MM.1S (cell line): ENCODE data around the gene IFRD2.
"Not testable (repeated sequence)": the region's sequence is repeated elsewhere in the genome, so short reads cannot be mapped to it uniquely, and the experiment has no call there.

Experiments used
- DNase-seq: peaks from one replicate; pipeline ENCODE4 v3.0.0-alpha.2; 2015
- H2AFZ ChIP-seq: fragments of 300-600 bp; sonication (generic); 2 replicates; pipeline ENCODE4 v1.6.0; 2016; ENCODE audit warnings: antibody characterized with exemption, low read length
- H3F3A ChIP-seq: fragments of 300-600 bp; sonication (generic); 2 replicates; pipeline ENCODE4 v1.6.1; 2016; ENCODE audit warnings: mild to moderate bottlenecking, antibody characterized with exemption, low read length, moderate library complexity, mixed read lengths; ENCODE audit not compliant: insufficient read depth
- H3K27ac ChIP-seq: fragments of 300-600 bp; sonication (generic); 2 replicates; pipeline ENCODE4 v1.5.1; 2016; ENCODE audit warnings: mild to moderate bottlenecking, low read length
- H3K27me3 ChIP-seq: fragments of 300-600 bp; sonication (generic); replicated peaks from 2 replicates; pipeline ENCODE4 v1.6.0; 2016; ENCODE audit warnings: low read length; ENCODE audit not compliant: insufficient read depth
- H3K36me3 ChIP-seq: fragments of 300-600 bp; sonication (generic); replicated peaks from 2 replicates; pipeline ENCODE4 v1.6.1; 2016; ENCODE audit warnings: mild to moderate bottlenecking, low read length, mixed read lengths; ENCODE audit not compliant: insufficient read depth
- H3K4me1 ChIP-seq: fragments of 300-600 bp; sonication (generic); 2 replicates; pipeline ENCODE4 v1.6.1; 2016; ENCODE audit warnings: low read length, mixed read lengths
- H3K4me2 ChIP-seq: fragments of 300-600 bp; sonication (generic); 2 replicates; pipeline ENCODE4 v1.6.0; 2016; ENCODE audit warnings: low read depth, low read length
- H3K4me3 ChIP-seq: fragments of 300-600 bp; sonication (generic); 2 replicates; pipeline ENCODE4 v1.5.1; 2016; ENCODE audit warnings: low read length, mixed read lengths
- H3K79me2 ChIP-seq: fragments of 300-600 bp; sonication (generic); 2 replicates; pipeline ENCODE4 v1.6.1; 2016; ENCODE audit warnings: mixed run types, low read length, mixed read lengths
- H3K9ac ChIP-seq: fragments of 300-600 bp; sonication (generic); 2 replicates; pipeline ENCODE4 v1.6.1; 2016; ENCODE audit warnings: low read length, mixed read lengths
- H3K9me2 ChIP-seq: fragments of 300-600 bp; sonication (generic); replicated peaks from 2 replicates; pipeline ENCODE4 v1.6.1; 2016; ENCODE audit warnings: mild to moderate bottlenecking, low read length, mixed read lengths; ENCODE audit not compliant: insufficient read depth
- H3K9me3 ChIP-seq: fragments of 300-600 bp; sonication (generic); replicated peaks from 2 replicates; pipeline ENCODE4 v1.6.1; 2016; ENCODE audit warnings: mild to moderate bottlenecking, low read length, mixed read lengths; ENCODE audit not compliant: insufficient read depth
- H4K20me1 ChIP-seq: fragments of 300-600 bp; sonication (generic); 2 replicates; pipeline ENCODE4 v1.6.1; 2016; ENCODE audit warnings: mild to moderate bottlenecking, low read length, moderate library complexity, mixed read lengths; ENCODE audit not compliant: insufficient read depth
- EZH2 ChIP-seq: fragments of 300-600 bp; sonication (generic); optimal IDR thresholded peaks from 2 replicates; pipeline ENCODE3; 2017; ENCODE audit warnings: low read depth, mild to moderate bottlenecking, antibody characterized with exemption, low read length, mixed read lengths
- EZH2phosphoT487 ChIP-seq: fragments of 300-600 bp; sonication (generic); IDR thresholded peaks from 2 replicates; pipeline ENCODE4 v1.6.1; 2018; ENCODE audit warnings: antibody characterized with exemption, low read length
- TF ChIP-seq, protein P1 (sequence below): fragments of 300-600 bp; sonication (generic); IDR thresholded peaks from 2 replicates; pipeline ENCODE4 v1.5.1; 2016; ENCODE audit warnings: antibody characterized with exemption, low read length, mixed read lengths

The IFRD2 gene

DNA sequence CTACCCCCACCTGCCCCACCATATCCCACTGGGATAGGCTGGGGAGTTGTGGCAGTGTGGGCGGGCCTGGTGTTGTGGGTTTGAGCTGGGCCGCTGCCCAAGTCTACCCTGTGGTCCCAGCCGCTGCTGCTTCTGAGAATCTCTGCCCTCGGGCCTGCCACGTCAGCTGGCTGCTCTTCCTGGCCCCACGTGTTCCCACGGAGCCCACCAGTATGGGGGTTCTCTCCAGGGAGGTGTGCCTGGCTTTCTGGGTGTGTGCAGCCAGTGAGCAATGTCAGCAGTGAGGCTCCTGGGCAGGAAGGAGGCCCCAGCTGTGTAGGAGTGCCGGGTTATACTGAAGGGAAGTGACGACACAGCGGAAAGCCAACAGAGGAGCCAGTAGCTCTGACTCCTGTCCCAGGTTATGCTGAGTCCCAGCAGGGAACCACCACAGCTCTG lies 45.7 kb downstream of the IFRD2 start:
- Histone ChIP-seq H3K4me2 (peak overlapping the region; percentile 74), H3K9me2 (no peaks in the 10 kb centered on the region), H2AFZ (peak overlapping the region; percentile 12), H3K27ac (peak overlapping the region; percentile 81), H3K27me3 (no peaks in the 10 kb centered on the region), H3K4me3 (peak overlapping the region; percentile 52), H4K20me1 (peaks cover 9% of the 10 kb centered on the region; the same call in 1 of the 2 replicates), H3K9ac (peak overlapping the region; percentile 47; the same call in 1 of the 2 replicates), H3K79me2 (peaks cover 94% of the 10 kb centered on the region), H3K36me3 (no peaks in the 10 kb centered on the region), H3K4me1 (peaks cover 13% of the 10 kb centered on the region), H3K9me3 (no peaks in the 10 kb centered on the region), H3F3A (peaks cover 21% of the 10 kb centered on the region)
- TF ChIP-seq, protein P1, sequence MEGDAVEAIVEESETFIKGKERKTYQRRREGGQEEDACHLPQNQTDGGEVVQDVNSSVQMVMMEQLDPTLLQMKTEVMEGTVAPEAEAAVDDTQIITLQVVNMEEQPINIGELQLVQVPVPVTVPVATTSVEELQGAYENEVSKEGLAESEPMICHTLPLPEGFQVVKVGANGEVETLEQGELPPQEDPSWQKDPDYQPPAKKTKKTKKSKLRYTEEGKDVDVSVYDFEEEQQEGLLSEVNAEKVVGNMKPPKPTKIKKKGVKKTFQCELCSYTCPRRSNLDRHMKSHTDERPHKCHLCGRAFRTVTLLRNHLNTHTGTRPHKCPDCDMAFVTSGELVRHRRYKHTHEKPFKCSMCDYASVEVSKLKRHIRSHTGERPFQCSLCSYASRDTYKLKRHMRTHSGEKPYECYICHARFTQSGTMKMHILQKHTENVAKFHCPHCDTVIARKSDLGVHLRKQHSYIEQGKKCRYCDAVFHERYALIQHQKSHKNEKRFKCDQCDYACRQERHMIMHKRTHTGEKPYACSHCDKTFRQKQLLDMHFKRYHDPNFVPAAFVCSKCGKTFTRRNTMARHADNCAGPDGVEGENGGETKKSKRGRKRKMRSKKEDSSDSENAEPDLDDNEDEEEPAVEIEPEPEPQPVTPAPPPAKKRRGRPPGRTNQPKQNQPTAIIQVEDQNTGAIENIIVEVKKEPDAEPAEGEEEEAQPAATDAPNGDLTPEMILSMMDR = no peak
- no peak for TF ChIP-seq EZH2phosphoT487
- no peak for TF ChIP-seq EZH2
- peak; percentile 85 for DNase-seq

DNA sequence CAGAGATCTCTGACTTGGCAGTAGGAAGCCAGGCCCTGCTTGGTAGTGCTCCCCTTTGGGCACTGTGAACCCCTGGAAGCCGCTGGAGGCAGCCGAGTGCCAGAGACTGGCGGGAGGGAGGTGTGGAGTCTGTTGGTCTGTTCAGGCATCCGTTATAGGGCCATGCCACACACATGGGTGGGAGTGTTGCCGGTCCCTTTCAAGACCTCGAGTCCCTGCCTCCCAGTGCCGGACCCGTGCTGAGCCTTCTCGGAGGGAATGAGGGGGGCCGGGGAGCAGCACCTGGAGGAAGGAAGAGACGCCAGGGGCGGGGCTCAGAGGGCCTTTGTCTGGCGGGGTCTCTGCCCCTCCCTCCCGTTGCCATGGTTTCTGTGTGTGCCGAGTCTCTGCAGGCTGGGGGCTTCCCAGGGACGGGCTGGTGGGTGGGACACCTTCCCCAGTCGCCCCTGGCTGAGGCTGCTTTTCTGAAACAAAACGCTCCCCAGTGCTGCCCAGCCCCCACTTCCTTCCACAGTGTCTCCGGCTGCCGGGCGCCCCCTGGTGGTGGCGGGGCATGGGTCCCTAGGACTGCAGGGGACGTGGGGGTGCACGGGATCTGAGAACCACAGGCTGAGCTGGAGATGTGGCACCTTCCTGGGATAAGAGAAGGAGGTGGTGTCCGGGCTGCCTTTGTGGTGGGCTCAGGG lies 46.3 kb downstream of the IFRD2 start:
- H3K27ac ChIP-seq = peak overlapping the region; percentile 81
- H3K79me2 ChIP-seq = peaks cover 94% of the 10 kb centered on the region
- H4K20me1 ChIP-seq = peaks cover 9% of the 10 kb centered on the region; the same call in 1 of the 2 replicates
- no peaks in the 10 kb centered on the region for H3K9me3 ChIP-seq
- peaks cover 13% of the 10 kb centered on the region for H3K4me1 ChIP-seq
- H3K4me3 ChIP-seq = peak overlapping the region; percentile 52
- peak; percentile 85 for DNase-seq
- no peak for TF ChIP-seq EZH2
- TF ChIP-seq, protein P1 = peak; percentile 93
- H3F3A ChIP-seq = peaks cover 21% of the 10 kb centered on the region
- peak overlapping the region; percentile 12 for H2AFZ ChIP-seq
- H3K4me2 ChIP-seq = peak overlapping the region; percentile 74
- H3K9ac ChIP-seq = peak overlapping the region; percentile 47; the same call in 1 of the 2 replicates
- H3K36me3 ChIP-seq = no peaks in the 10 kb centered on the region
- no peaks in the 10 kb centered on the region for H3K9me2 ChIP-seq
- no peaks in the 10 kb centered on the region for H3K27me3 ChIP-seq

DNA sequence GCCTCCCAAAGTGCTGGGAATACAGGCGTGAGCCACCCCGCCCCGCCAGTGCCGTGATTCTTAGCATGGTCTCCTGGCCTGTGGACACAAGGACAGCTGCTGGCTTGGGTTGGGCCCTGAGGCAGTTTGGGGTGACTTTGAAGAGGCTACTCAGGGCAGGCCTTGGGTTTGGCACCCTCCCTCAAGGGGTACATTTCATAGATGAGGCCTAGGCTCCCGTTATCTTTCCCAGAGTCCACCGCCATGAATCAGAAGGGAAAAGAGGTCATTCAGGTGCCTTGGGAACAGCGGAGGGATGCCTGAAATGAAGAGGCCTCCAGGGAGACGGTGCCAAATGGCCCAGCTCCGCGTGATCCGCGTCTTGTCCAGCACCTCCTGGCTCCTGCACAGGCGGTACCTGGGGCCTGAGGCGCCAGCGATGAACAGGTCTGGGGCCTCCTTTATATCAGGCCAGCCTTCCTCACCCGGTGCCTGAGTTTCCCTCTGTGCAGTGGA lies 46.9 kb downstream of the IFRD2 start:
- Histone ChIP-seq H3K4me3 (peak overlapping the region; percentile 52), H4K20me1 (peaks cover 8% of the 10 kb centered on the region; the same call in 1 of the 2 replicates), H3K4me1 (peaks cover 13% of the 10 kb centered on the region), H3K4me2 (peak overlapping the region; percentile 74), H3K79me2 (peaks cover 96% of the 10 kb centered on the region), H3F3A (peaks cover 21% of the 10 kb centered on the region), H2AFZ (no peak overlapping the region), H3K9ac (peak overlapping the region; percentile 47; the same call in 1 of the 2 replicates), H3K27me3 (no peaks in the 10 kb centered on the region), H3K9me2 (no peaks in the 10 kb centered on the region), H3K9me3 (no peaks in the 10 kb centered on the region), H3K36me3 (no peaks in the 10 kb centered on the region), H3K27ac (peak overlapping the region; percentile 81; the same call in 1 of the 2 replicates)
- DNase-seq = no peak
- TF ChIP-seq EZH2phosphoT487 = no peak
- TF ChIP-seq EZH2 = no peak
- TF ChIP-seq, protein P1 = no peak

DNA sequence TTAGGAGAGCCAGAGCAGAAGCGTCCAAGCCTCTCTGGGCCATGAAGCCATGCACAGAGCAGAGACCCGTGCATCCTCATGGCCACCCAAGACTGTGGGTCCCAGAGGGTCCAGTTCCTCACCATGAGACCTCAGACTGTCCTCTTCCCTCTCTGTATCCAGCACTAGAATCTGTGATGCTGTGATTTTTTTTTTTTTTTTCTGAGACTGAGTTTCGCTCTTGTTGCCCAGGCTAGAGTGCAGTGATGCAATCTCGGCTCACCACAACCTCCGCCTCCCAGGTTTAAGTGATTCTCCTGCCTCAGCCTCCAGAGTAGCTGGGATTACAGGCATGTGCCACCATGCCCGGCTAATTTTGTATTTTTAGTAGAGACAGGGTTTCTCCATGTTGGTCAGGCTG lies 47.4 kb downstream of the IFRD2 start:
- H4K20me1 ChIP-seq, H3K36me3 ChIP-seq, H3K27ac ChIP-seq: not testable (repeated sequence)

More for the DNA sequence above, 47.4 kb downstream of the IFRD2 start:
- not testable (repeated sequence) for H3K9me2 ChIP-seq, H3K9ac ChIP-seq, DNase-seq, H3K4me3 ChIP-seq, H3K4me2 ChIP-seq, H3K9me3 ChIP-seq, H3K27me3 ChIP-seq, H2AFZ ChIP-seq
- Histone ChIP-seq H3K79me2 (peaks cover 96% of the 10 kb centered on the region), H3F3A (peaks cover 21% of the 10 kb centered on the region), H3K4me1 (peaks cover 13% of the 10 kb centered on the region)
